GM12864 (cell line): ENCODE measurements around the gene BPTF.

Experiments used
- DNase-seq: peaks from one replicate; pipeline ENCODE4 v3.0.0-alpha.2; 2011; ENCODE audit warnings: low read depth
- H3K4me3 ChIP-seq: 2 replicates; pipeline ENCODE4 v1.5.1; 2011; ENCODE audit warnings: mild to moderate bottlenecking, low read depth, low read length, control low read depth
- CTCF ChIP-seq: IDR thresholded peaks from 2 replicates; pipeline ENCODE4 v1.5.1; 2011; ENCODE audit warnings: low read depth, mild to moderate bottlenecking, moderate library complexity, low read length, control low read depth, inconsistent platforms; ENCODE audit errors: missing control alignments

The BPTF gene

GRCh38 chr17:67824735-67825626 lies at the start of gene BPTF:
BPTF (plus strand) TSS chr17:67825503; CDS start chr17:67825725, 222 bp downstream.
- TF ChIP-seq CTCF: peak; percentile 87
- DNase-seq: peak; percentile 65
- H3K4me3 ChIP-seq: peak within 1 kb of the TSS; percentile 78

- DNase-seq: no peak
- TF ChIP-seq CTCF: peak; percentile 62
- H3K4me3 ChIP-seq: no peak overlapping the region
Observed at GRCh38 chr17:67779098-67779672, 46.1 kb upstream of the BPTF start.

GRCh38 chr17:67784364-67785121 lies 40.8 kb upstream of the BPTF start:
- TF ChIP-seq CTCF: no peak
- no peak overlapping the region for H3K4me3 ChIP-seq
- DNase-seq: no peak

GRCh38 chr17:67785122-67785477 lies 40.2 kb upstream of the BPTF start:
- no peak overlapping the region for H3K4me3 ChIP-seq
- TF ChIP-seq CTCF: no peak
- no peak for DNase-seq

- no peak for DNase-seq
- H3K4me3 ChIP-seq: no peak overlapping the region
- no peak for TF ChIP-seq CTCF
Observed at GRCh38 chr17:67785504-67785903, 39.8 kb upstream of the BPTF start.

- TF ChIP-seq CTCF: peak; percentile 80
- DNase-seq: peak; percentile 71
- no peak overlapping the region for H3K4me3 ChIP-seq
Observed at GRCh38 chr17:67800495-67800928, 24.8 kb upstream of the BPTF start.
